SK-N-SH (cell line): Measurements from ENCODE around the gene POU2AF2. TPM values are rescaled to one million over a fixed set of nuclear protein-coding genes. Genes with fewer than 3 reads are reported as not detected.

ENCODE experiments used
- CTCF ChIA-PET: fragments of 300-600, 350-600 bp; formaldehyde crosslinking; extraction: SDS; loops from one replicate; lab custom pipeline; 2021; lab: Yijun Ruan, JAX
- POLR2A ChIA-PET: fragments of 350-600 bp; sonication (Branson Sonifier 250); formaldehyde crosslinking; extraction: SDS; loops from one replicate; lab custom pipeline; 2020; ENCODE audit warnings: antibody characterized with exemption, inconsistent platforms; lab: Yijun Ruan, JAX
- DNase-seq: peaks from one replicate; pipeline ENCODE4 v3.0.0; 2012
- H2AFZ ChIP-seq: fragments of 200-600 bp; sonication (generic); 2 replicates; pipeline ENCODE4 v1.8.1; 2016; ENCODE audit warnings: antibody characterized with exemption, mild to moderate bottlenecking, low read depth
- H3F3A ChIP-seq: fragments of 200-600 bp; sonication (generic); replicated peaks from 2 replicates; pipeline ENCODE3; 2016; ENCODE audit warnings: antibody characterized with exemption, mild to moderate bottlenecking; ENCODE audit not compliant: insufficient read depth
- H3K27ac ChIP-seq, 2 experiments: fragments of 200-500 bp in 1 of 2; fragments of 200-600 bp in 1 of 2; sonication (Bioruptor generic) in 1 of 2; sonication (generic), shearing (Covaris generic) in 1 of 2; 2 replicates each; pipeline versions ENCODE4 v1.5.1 to v1.6.1; 2014 to 2016; ENCODE audit warnings: low read depth in 2 of 2, inconsistent platforms in 1 of 2, low read length in 1 of 2, mild to moderate bottlenecking in 1 of 2, mixed read lengths in 1 of 2
- H3K27me3 ChIP-seq: fragments of 200-600 bp; sonication (generic), shearing (Covaris generic); 2 replicates; pipeline ENCODE4 v1.6.1; 2016; ENCODE audit warnings: mixed run types; ENCODE audit not compliant: insufficient read depth
- H3K36me3 ChIP-seq, 2 experiments: fragments of 200-500 bp in 1 of 2; fragments of 200-600 bp in 1 of 2; sonication (Bioruptor generic) in 1 of 2; sonication (generic) in 1 of 2; replicated peaks in 1 of 2; 2 replicates each; pipeline versions ENCODE3 to v1.5.1; 2014 to 2016; ENCODE audit warnings: low read length in 1 of 2, mild to moderate bottlenecking in 1 of 2; ENCODE audit not compliant: insufficient read depth in 2 of 2, control insufficient read depth in 1 of 2
- H3K4me1 ChIP-seq, 2 experiments: fragments of 200-500 bp in 1 of 2; fragments of 200-600 bp in 1 of 2; sonication (Bioruptor generic) in 1 of 2; sonication (generic), shearing (Covaris generic) in 1 of 2; 2 replicates each; pipeline versions ENCODE4 v1.5.1 to v1.6.1; 2014 to 2016; ENCODE audit warnings: low read depth in 1 of 2, low read length in 1 of 2, mixed run types in 1 of 2; ENCODE audit not compliant: insufficient read depth in 2 of 2, control insufficient read depth in 1 of 2
- H3K4me2 ChIP-seq: fragments of 200-600 bp; sonication (generic), shearing (Covaris generic); 2 replicates; pipeline ENCODE4 v1.6.1; 2017; ENCODE audit warnings: mixed run types
- H3K4me3 ChIP-seq, 2 experiments: fragments of 200-500 bp in 1 of 2; fragments of 200-600 bp in 1 of 2; sonication (Bioruptor generic) in 1 of 2; sonication (generic), shearing (Covaris generic) in 1 of 2; 2 replicates each; pipeline versions ENCODE4 v1.5.1 to v1.8.1; 2014 to 2016; ENCODE audit warnings: low read depth in 2 of 2, inconsistent platforms in 1 of 2, low read length in 1 of 2, mild to moderate bottlenecking in 1 of 2, mixed read lengths in 1 of 2, moderate library complexity in 1 of 2
- H3K79me2 ChIP-seq: fragments of 200-600 bp; sonication (generic); 2 replicates; pipeline ENCODE4 v1.8.1; 2017; ENCODE audit warnings: mild to moderate bottlenecking; ENCODE audit not compliant: insufficient read depth
- H3K9ac ChIP-seq: fragments of 200-600 bp; sonication (generic); 2 replicates; pipeline ENCODE4 v1.6.1; 2017; ENCODE audit warnings: mixed run types
- H3K9me2 ChIP-seq: fragments of 200-600 bp; sonication (generic); 2 replicates; pipeline ENCODE4 v1.6.1; 2017; ENCODE audit warnings: mixed run types
- H3K9me3 ChIP-seq: fragments of 200-600 bp; sonication (generic); 2 replicates; pipeline ENCODE4 v1.6.1; 2017; ENCODE audit warnings: mixed run types, mild to moderate bottlenecking, moderate library complexity
- H4K20me1 ChIP-seq: fragments of 200-600 bp; sonication (generic); 2 replicates; pipeline ENCODE4 v1.6.1; 2017; ENCODE audit warnings: mild to moderate bottlenecking, mixed run types; ENCODE audit not compliant: insufficient read depth
- CTCF ChIP-seq: fragments of 200-600 bp; sonication (generic); IDR thresholded peaks from 2 replicates; pipeline ENCODE4 v1.6.1; 2017; ENCODE audit warnings: antibody characterized with exemption, mild to moderate bottlenecking, moderate library complexity
- EZH2phosphoT487 ChIP-seq: fragments of 200-600 bp; sonication (generic); IDR thresholded peaks from 2 replicates; pipeline ENCODE4 v1.6.1; 2017; ENCODE audit warnings: low read depth, mixed run types, mild to moderate bottlenecking, antibody characterized with exemption, moderate library complexity, borderline replicate concordance
- FOXJ3 ChIP-seq: sonication (generic); formaldehyde crosslinking; IDR thresholded peaks from 2 replicates; pipeline ENCODE4 v1.5.1; 2020; ENCODE audit warnings: mild to moderate bottlenecking, missing genetic modification reagents
- FOXM1 ChIP-seq: IDR thresholded peaks from 2 replicates; pipeline ENCODE4 v1.4.0; 2012; ENCODE audit warnings: low read depth, mild to moderate bottlenecking
- GABPA ChIP-seq: IDR thresholded peaks from 2 replicates; pipeline ENCODE4 v1.4.0; 2012; ENCODE audit warnings: low read depth, mild to moderate bottlenecking
- MAX ChIP-seq: IDR thresholded peaks from 2 replicates; pipeline ENCODE4 v1.4.0; 2012; ENCODE audit warnings: low read depth
- MEF2A ChIP-seq: IDR thresholded peaks from 2 replicates; pipeline ENCODE4 v1.4.0; 2012; ENCODE audit warnings: low read depth, borderline replicate concordance
- MXI1 ChIP-seq: IDR thresholded peaks from 2 replicates; pipeline ENCODE4 v1.6.1; 2012; ENCODE audit warnings: mild to moderate bottlenecking, low read depth, low read length, improper control_type of control experiment
- NRF1 ChIP-seq: IDR thresholded peaks from 2 replicates; pipeline ENCODE4 v1.6.1; 2012; ENCODE audit warnings: low read depth, mild to moderate bottlenecking, low read length
- REST ChIP-seq: IDR thresholded peaks from 2 replicates; pipeline ENCODE4 v1.6.1; 2012; ENCODE audit warnings: mild to moderate bottlenecking, low read depth, low read length, moderate library complexity
- RFX5 ChIP-seq: IDR thresholded peaks from 2 replicates; pipeline ENCODE4 v1.6.1; 2012; ENCODE audit warnings: mild to moderate bottlenecking, improper control_type of control experiment, low read length
- RXRA ChIP-seq: IDR thresholded peaks from 2 replicates; pipeline ENCODE4 v1.4.0; 2012; ENCODE audit warnings: low read depth, mild to moderate bottlenecking, borderline replicate concordance
- SIN3A ChIP-seq: IDR thresholded peaks from 2 replicates; pipeline ENCODE4 v1.6.1; 2012; ENCODE audit warnings: low read depth, mild to moderate bottlenecking, low read length, moderate library complexity, borderline replicate concordance
- TAF1 ChIP-seq: IDR thresholded peaks from 2 replicates; pipeline ENCODE4 v1.6.1; 2012; ENCODE audit warnings: low read depth, mild to moderate bottlenecking, low read length, moderate library complexity, borderline replicate concordance
- TCF12 ChIP-seq: IDR thresholded peaks from 2 replicates; pipeline ENCODE4 v1.4.0; 2012
- USF1 ChIP-seq: IDR thresholded peaks from 2 replicates; pipeline ENCODE4 v1.4.0; 2012; ENCODE audit warnings: low read depth, borderline replicate concordance
- ZBTB33 ChIP-seq: IDR thresholded peaks from 2 replicates; pipeline ENCODE4 v1.4.0; 2012; ENCODE audit warnings: low read depth, borderline replicate concordance
- WGBS: methylation state at CpG from one replicate; pipeline ENCODE4 v1.1.6; 2017; ENCODE audit warnings: low lambda C conversion rate; 5-methylcytosine and 5-hydroxymethylcytosine counted together
- polyA plus RNA-seq, 3 experiments: library from polyadenylated mRNA; depleted of rRNA; stranded (reverse); fragments of >200 nt; gene quantifications; 2 replicates each; pipeline ENCODE4 v1.2.3, GENCODE V29; 2012
- TF ChIP-seq, protein P1 (sequence below): fragments of 150-350 bp; IDR thresholded peaks from 2 replicates; pipeline ENCODE4 v1.6.1; 2017; ENCODE audit warnings: antibody characterized with exemption, low read length, low read depth, borderline replicate concordance

POU2AF2 gene
- polyA plus RNA-seq, 1 of the 3 experiments (the other 2 are of a cell fraction): 0.15 TPM

DNA sequence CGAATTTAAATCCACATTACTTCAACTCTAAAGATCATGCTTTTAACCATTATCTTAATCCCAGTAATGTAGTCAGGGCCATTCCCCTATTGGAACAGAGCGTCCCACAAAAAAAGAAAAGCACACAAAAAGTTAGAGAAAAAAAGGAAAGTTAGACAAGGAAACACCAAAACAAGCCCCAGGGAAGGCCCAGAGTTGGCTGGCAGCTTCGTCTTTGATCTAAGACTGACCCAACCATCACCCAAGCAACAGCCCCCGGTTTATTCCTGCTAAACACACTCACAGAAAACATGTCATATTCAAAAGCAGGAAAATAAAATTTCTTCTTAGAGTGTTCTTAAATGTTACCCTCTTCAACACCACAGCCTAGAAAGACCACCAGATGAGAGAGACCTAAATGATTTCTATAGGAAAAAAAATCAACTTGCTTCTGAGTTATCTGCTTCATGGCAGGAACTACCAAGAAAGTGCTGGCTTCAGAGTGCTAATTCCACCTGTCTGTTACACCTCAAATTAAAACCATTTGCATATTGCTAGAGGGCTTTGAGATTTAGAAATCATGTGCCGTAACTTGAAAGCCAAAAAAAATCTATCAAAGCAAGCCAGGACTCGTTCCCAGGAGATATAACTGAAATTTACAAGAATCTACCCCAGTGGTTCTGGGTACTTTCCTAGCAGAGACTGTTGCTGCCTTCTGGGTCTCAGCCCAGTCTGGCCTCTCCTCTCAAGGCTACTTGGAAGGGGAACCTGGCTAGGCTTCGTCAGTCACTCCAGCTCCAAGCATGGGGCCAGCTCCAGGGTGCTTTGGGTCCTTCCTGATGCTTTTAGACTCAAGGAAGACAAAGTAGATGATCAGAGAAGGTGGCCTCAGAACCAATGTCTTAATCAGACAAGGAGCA lies 84.0 kb downstream of the POU2AF2 start (continued):
- TF ChIP-seq REST (no peak), GABPA (no peak)

GRCh38 chr11:111330234-111330893 lies 84.8 kb downstream of the POU2AF2 start:
- DNase-seq: no peak
- Histone ChIP-seq H3K4me1 (peaks cover 18 to 38% of the 10 kb centered on the region in 2 experiments), H3K9me2 (no peaks in the 10 kb centered on the region), H3K9me3 (no peaks in the 10 kb centered on the region), H3K9ac (no peak overlapping the region), H3K4me3 (no peak overlapping the region), H2AFZ (no peak overlapping the region), H3F3A (peaks cover 8% of the 10 kb centered on the region), H4K20me1 (no peaks in the 10 kb centered on the region), H3K27ac (no peak overlapping the region), H3K4me2 (no peak overlapping the region), H3K36me3 (no peaks in the 10 kb centered on the region), H3K27me3 (no peaks in the 10 kb centered on the region), H3K79me2 (no peaks in the 10 kb centered on the region)
- CTCF ChIA-PET: interaction anchor here (2.4 to 4.6 kb wide), 2 partner anchors 32 to 93 kb away, joined by 8 to 14 read pairs; partner anchors contain the start of gene POU2AF3
- POLR2A ChIA-PET: no interaction called here
- no peak for TF ChIP-seq TAF1
- TF ChIP-seq MXI1: no peak
- TF ChIP-seq, protein P1, sequence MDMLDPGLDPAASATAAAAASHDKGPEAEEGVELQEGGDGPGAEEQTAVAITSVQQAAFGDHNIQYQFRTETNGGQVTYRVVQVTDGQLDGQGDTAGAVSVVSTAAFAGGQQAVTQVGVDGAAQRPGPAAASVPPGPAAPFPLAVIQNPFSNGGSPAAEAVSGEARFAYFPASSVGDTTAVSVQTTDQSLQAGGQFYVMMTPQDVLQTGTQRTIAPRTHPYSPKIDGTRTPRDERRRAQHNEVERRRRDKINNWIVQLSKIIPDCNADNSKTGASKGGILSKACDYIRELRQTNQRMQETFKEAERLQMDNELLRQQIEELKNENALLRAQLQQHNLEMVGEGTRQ: no peak
- TF ChIP-seq RXRA: no peak
- TF ChIP-seq FOXM1: no peak
- no peak for TF ChIP-seq NRF1
- TF ChIP-seq USF1: no peak
- no peak for TF ChIP-seq MEF2A
- no peak for TF ChIP-seq CTCF
- TF ChIP-seq SIN3A: no peak
- TF ChIP-seq ZBTB33: no peak
- no peak for TF ChIP-seq TCF12
- TF ChIP-seq MAX: no peak
- TF ChIP-seq EZH2phosphoT487: no peak
- TF ChIP-seq RFX5: no peak
- TF ChIP-seq FOXJ3: no peak
- 80% methylated on average over 1 of the region's 2 CpGs for WGBS
